GM23338 (cell line): ENCODE results near the gene B4GALT2.
A peak's percentile ranks its signal among the peaks of the same experiment; 100 is the strongest.

Experiments used
- CREB1 ChIP-seq: fragments of 250-450 bp; sonication (Bioruptor Pico); IDR thresholded peaks from 2 replicates; pipeline ENCODE4 v1.5.0; 2020; ENCODE audit warnings: low read depth, mild to moderate bottlenecking, moderate library complexity
- EZH2 ChIP-seq: fragments of 200-600 bp; sonication (generic); IDR thresholded peaks from one replicate; pipeline ENCODE4 v1.8.0; 2017; ENCODE audit warnings: antibody characterized with exemption, mild to moderate bottlenecking, low read depth; ENCODE audit not compliant: unreplicated experiment
- EZH2phosphoT487 ChIP-seq: fragments of 200-600 bp; sonication (generic); IDR thresholded peaks from one replicate; pipeline ENCODE4 v1.8.1; 2018; ENCODE audit warnings: antibody characterized with exemption; ENCODE audit not compliant: unreplicated experiment
- JUNB ChIP-seq: IDR thresholded peaks from one replicate; pipeline ENCODE4 v1.6.1; 2016; ENCODE audit warnings: antibody characterized with exemption; ENCODE audit not compliant: unreplicated experiment
- NANOG ChIP-seq: IDR thresholded peaks from 2 replicates; pipeline ENCODE4 v1.6.1; 2016; ENCODE audit warnings: antibody characterized with exemption, borderline replicate concordance
- POLR2AphosphoS5 ChIP-seq: IDR thresholded peaks from 2 replicates; pipeline ENCODE4 v1.6.1; 2016; ENCODE audit warnings: antibody characterized with exemption, low read depth
- STAT1 ChIP-seq: IDR thresholded peaks from one replicate; pipeline ENCODE4 v1.6.1; 2016; ENCODE audit warnings: antibody characterized with exemption; ENCODE audit not compliant: unreplicated experiment
- ZNF114 ChIP-seq: fragments of 250-450 bp; sonication (Bioruptor Pico); IDR thresholded peaks from 2 replicates; pipeline ENCODE4 v1.5.0; 2020; ENCODE audit warnings: mild to moderate bottlenecking, moderate library complexity
- ZNF331 ChIP-seq: fragments of 250-450 bp; sonication (Bioruptor Pico); IDR thresholded peaks from 2 replicates; pipeline ENCODE4 v1.5.0; 2020; ENCODE audit warnings: low read depth, mild to moderate bottlenecking, moderate library complexity
- TF ChIP-seq, protein P1 (sequence below), 2 experiments: fragments of 200-600 bp in 1 of 2; sonication (generic) in 1 of 2; conservative IDR thresholded peaks; 2 replicates each; pipeline versions ENCODE4 v1.5.1 to v1.6.1; 2016 to 2017; ENCODE audit warnings: antibody characterized with exemption in 2 of 2, low read depth in 2 of 2, mild to moderate bottlenecking in 2 of 2, moderate library complexity in 1 of 2
- TF ChIP-seq, protein P2 (sequence below): IDR thresholded peaks from one replicate; pipeline ENCODE4 v1.6.1; 2018; ENCODE audit warnings: antibody characterized with exemption; ENCODE audit not compliant: unreplicated experiment
- TF ChIP-seq, protein P3 (sequence below): IDR thresholded peaks from 2 replicates; pipeline ENCODE4 v1.6.1; 2016; ENCODE audit warnings: antibody characterized with exemption

DNA sequence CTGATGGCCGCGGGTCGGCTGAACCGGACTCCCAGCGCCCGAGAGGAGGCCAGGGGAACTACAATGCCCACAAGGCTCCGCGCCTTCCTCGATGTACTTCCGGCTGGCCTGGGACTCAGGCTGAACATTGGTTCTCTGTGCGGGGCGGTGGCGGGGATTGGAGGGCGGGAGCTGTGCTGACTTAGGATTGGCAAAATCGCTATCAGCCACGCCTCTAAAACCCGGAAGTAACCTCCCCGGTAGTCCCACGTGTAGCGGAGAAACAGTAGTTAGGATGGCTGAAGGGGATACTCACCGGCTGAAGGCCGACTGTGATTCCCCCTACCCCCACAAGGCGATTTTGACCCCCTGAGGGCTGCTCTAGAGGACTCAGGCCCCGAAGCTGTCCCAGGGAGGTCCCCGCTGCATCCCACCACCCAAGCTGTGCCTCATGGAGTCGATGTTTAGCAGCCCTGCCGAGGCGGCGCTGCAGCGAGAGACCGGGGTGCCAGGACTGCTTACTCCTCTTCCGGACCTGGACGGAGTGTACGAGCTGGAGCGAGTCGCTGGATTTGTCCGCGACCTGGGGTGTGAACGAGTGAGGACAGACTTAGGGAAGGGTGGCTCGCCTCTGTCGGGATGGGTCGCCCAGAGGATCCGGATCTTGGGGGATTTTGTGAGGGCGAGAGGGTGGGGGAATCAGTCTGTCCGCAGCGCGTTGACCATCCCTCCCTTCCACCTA is 9.1 kb upstream of the B4GALT2 start, which contains the start of gene DPH2:
- TF ChIP-seq, protein P1, sequence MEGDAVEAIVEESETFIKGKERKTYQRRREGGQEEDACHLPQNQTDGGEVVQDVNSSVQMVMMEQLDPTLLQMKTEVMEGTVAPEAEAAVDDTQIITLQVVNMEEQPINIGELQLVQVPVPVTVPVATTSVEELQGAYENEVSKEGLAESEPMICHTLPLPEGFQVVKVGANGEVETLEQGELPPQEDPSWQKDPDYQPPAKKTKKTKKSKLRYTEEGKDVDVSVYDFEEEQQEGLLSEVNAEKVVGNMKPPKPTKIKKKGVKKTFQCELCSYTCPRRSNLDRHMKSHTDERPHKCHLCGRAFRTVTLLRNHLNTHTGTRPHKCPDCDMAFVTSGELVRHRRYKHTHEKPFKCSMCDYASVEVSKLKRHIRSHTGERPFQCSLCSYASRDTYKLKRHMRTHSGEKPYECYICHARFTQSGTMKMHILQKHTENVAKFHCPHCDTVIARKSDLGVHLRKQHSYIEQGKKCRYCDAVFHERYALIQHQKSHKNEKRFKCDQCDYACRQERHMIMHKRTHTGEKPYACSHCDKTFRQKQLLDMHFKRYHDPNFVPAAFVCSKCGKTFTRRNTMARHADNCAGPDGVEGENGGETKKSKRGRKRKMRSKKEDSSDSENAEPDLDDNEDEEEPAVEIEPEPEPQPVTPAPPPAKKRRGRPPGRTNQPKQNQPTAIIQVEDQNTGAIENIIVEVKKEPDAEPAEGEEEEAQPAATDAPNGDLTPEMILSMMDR (conservative IDR thresholded peaks at IDR 0.05; ENCODE audit: low read depth in 2 of 2): 0 out of 4 replicates have a peak, but pooled peaks of 1 of the 2 experiments have one; percentile 10
- TF ChIP-seq EZH2phosphoT487 (no peak), POLR2AphosphoS5 (peak; percentile 51; the same call in 1 of the 2 replicates), ZNF331 (CRISPR knock-in tag) (no peak), EZH2 (no peak), STAT1 (no peak), CREB1 (CRISPR knock-in tag) (0 out of 2 replicates have a peak, but pooled peaks have one; percentile 7), JUNB (no peak), NANOG (no peak), ZNF114 (CRISPR knock-in tag) (no peak)
- TF ChIP-seq, protein P2, sequence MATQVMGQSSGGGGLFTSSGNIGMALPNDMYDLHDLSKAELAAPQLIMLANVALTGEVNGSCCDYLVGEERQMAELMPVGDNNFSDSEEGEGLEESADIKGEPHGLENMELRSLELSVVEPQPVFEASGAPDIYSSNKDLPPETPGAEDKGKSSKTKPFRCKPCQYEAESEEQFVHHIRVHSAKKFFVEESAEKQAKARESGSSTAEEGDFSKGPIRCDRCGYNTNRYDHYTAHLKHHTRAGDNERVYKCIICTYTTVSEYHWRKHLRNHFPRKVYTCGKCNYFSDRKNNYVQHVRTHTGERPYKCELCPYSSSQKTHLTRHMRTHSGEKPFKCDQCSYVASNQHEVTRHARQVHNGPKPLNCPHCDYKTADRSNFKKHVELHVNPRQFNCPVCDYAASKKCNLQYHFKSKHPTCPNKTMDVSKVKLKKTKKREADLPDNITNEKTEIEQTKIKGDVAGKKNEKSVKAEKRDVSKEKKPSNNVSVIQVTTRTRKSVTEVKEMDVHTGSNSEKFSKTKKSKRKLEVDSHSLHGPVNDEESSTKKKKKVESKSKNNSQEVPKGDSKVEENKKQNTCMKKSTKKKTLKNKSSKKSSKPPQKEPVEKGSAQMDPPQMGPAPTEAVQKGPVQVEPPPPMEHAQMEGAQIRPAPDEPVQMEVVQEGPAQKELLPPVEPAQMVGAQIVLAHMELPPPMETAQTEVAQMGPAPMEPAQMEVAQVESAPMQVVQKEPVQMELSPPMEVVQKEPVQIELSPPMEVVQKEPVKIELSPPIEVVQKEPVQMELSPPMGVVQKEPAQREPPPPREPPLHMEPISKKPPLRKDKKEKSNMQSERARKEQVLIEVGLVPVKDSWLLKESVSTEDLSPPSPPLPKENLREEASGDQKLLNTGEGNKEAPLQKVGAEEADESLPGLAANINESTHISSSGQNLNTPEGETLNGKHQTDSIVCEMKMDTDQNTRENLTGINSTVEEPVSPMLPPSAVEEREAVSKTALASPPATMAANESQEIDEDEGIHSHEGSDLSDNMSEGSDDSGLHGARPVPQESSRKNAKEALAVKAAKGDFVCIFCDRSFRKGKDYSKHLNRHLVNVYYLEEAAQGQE: peak; percentile 32
- TF ChIP-seq, protein P3, sequence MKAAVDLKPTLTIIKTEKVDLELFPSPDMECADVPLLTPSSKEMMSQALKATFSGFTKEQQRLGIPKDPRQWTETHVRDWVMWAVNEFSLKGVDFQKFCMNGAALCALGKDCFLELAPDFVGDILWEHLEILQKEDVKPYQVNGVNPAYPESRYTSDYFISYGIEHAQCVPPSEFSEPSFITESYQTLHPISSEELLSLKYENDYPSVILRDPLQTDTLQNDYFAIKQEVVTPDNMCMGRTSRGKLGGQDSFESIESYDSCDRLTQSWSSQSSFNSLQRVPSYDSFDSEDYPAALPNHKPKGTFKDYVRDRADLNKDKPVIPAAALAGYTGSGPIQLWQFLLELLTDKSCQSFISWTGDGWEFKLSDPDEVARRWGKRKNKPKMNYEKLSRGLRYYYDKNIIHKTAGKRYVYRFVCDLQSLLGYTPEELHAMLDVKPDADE: peak; percentile 92
